BLaER1 treated with 17β-estradiol and CSF1 and Interleukin-3, amounts not matched to agents 10 nM and 100 nM (cell line): ENCODE measurements around the gene FRMPD2.
A peak's percentile ranks its signal among the peaks of the same experiment; 100 is the strongest.

Source experiments
- H3K27ac ChIP-seq, 11 experiments: shearing (Covaris generic); formaldehyde crosslinking; 2 replicates each; pipeline ENCODE4 v1.8.1; 2022
- H3K27me3 ChIP-seq, 11 experiments: shearing (Covaris generic); formaldehyde crosslinking; 2 replicates each; pipeline ENCODE4 v1.8.1; 2022
- H3K36me3 ChIP-seq, 11 experiments: shearing (Covaris generic); formaldehyde crosslinking; 2 replicates each; pipeline ENCODE4 v1.8.1; 2022
- H3K4me1 ChIP-seq, 10 experiments: shearing (Covaris generic); formaldehyde crosslinking; 2 replicates each; pipeline ENCODE4 v1.8.1; 2022
- H3K4me2 ChIP-seq, 11 experiments: shearing (Covaris generic); formaldehyde crosslinking; 2 replicates each; pipeline ENCODE4 v1.8.1; 2022
- H3K4me3 ChIP-seq, 10 experiments: shearing (Covaris generic); formaldehyde crosslinking; 2 replicates each; pipeline ENCODE4 v1.8.1; 2022
- H3K9ac ChIP-seq, 11 experiments: shearing (Covaris generic); formaldehyde crosslinking; 2 replicates each; pipeline ENCODE4 v1.8.1; 2022
- H3K9me3 ChIP-seq, 11 experiments: shearing (Covaris generic); formaldehyde crosslinking; replicated peaks in 1 of 11; 2 replicates each; pipeline ENCODE4 v1.8.1; 2022
- H4K20me1 ChIP-seq, 11 experiments: shearing (Covaris generic); formaldehyde crosslinking; 2 replicates each; pipeline ENCODE4 v1.8.1; 2022
- Cebpa-rat ChIP-seq, 11 experiments: shearing (Covaris generic); IDR thresholded peaks; 2 replicates each; pipeline ENCODE4 v1.8.1; 2022

The FRMPD2 gene

GRCh38 chr10:48209241-48209640 lies 65.3 kb downstream of the FRMPD2 start:
- H3K9ac ChIP-seq = no peak overlapping the region
- no peaks in the 10 kb centered on the region for H3K4me1 ChIP-seq
- H3K27me3 ChIP-seq = no peaks in the 10 kb centered on the region
- no peaks in the 10 kb centered on the region for H3K36me3 ChIP-seq
- no peaks in the 10 kb centered on the region for H4K20me1 ChIP-seq
- H3K4me2 ChIP-seq = no peak overlapping the region
- H3K4me3 ChIP-seq = no peak overlapping the region
- TF ChIP-seq Cebpa-rat (IDR thresholded peaks at IDR 0.05) = no peak
- no peak overlapping the region for H3K27ac ChIP-seq
- no peaks in the 10 kb centered on the region for H3K9me3 ChIP-seq

GRCh38 chr10:48207853-48208252 lies 66.6 kb downstream of the FRMPD2 start:
- Histone ChIP-seq H3K27me3 (no peaks in the 10 kb centered on the region), H3K9ac (no peak overlapping the region), H3K4me1 (no peaks in the 10 kb centered on the region), H3K9me3 (no peaks in the 10 kb centered on the region), H3K4me3 (no peak overlapping the region), H3K36me3 (no peaks in the 10 kb centered on the region), H3K4me2 (no peak overlapping the region), H4K20me1 (no peaks in the 10 kb centered on the region), H3K27ac (no peak overlapping the region)
- no peak for TF ChIP-seq Cebpa-rat (IDR thresholded peaks at IDR 0.05)

GRCh38 chr10:48206482-48207250 lies 67.8 kb downstream of the FRMPD2 start:
- Histone ChIP-seq H3K9me3 (no peaks in the 10 kb centered on the region), H3K9ac (no peak overlapping the region), H3K4me2 (no peak overlapping the region), H3K4me3 (no peak overlapping the region), H3K36me3 (no peaks in the 10 kb centered on the region), H3K4me1 (no peaks in the 10 kb centered on the region), H4K20me1 (no peaks in the 10 kb centered on the region), H3K27me3 (no peaks in the 10 kb centered on the region), H3K27ac (no peak overlapping the region)
- no peak for TF ChIP-seq Cebpa-rat (IDR thresholded peaks at IDR 0.05)

GRCh38 chr10:48205918-48206317 lies 68.6 kb downstream of the FRMPD2 start:
- Histone ChIP-seq H3K4me3 (no peak overlapping the region), H3K36me3 (no peaks in the 10 kb centered on the region), H3K27me3 (no peaks in the 10 kb centered on the region), H3K9me3 (no peaks in the 10 kb centered on the region), H3K4me1 (no peaks in the 10 kb centered on the region), H4K20me1 (no peaks in the 10 kb centered on the region), H3K4me2 (no peak overlapping the region), H3K27ac (no peak overlapping the region), H3K9ac (no peak overlapping the region)
- TF ChIP-seq Cebpa-rat (IDR thresholded peaks at IDR 0.05) = no peak

- TF ChIP-seq Cebpa-rat (IDR thresholded peaks at IDR 0.05) = peak in 4 of 11 experiments; percentile 13 to 36 (median 29); a peak in 3 of 22 replicates
- Histone ChIP-seq H3K27ac (peak overlapping the region in 4 of 11 experiments; percentile 21 to 49 (median 33); a peak in 6 of 22 replicates), H3K4me2 (peak overlapping the region in 6 of 11 experiments; percentile 12 to 52 (median 22); a peak in 7 of 22 replicates), H3K27me3 (no peaks in the 10 kb centered on the region), H3K4me3 (peak overlapping the region in 2 of 10 experiments; percentile 2 to 13; a peak in 2 of 20 replicates), H4K20me1 (no peaks in the 10 kb centered on the region), H3K9me3 (peaks cover 3 to 20% (median 12%) of the 10 kb centered on the region in 11 experiments; a peak in 15 of 22 replicates), H3K9ac (no peak overlapping the region), H3K36me3 (no peaks in the 10 kb centered on the region), H3K4me1 (peaks cover 0 to 7% (median 3%) of the 10 kb centered on the region in 10 experiments; a peak in 5 of 20 replicates)
Observed at GRCh38 chr10:48199580-48200377, 74.7 kb downstream of the FRMPD2 start.

- no peak overlapping the region for H3K9ac ChIP-seq
- H3K27me3 ChIP-seq = no peaks in the 10 kb centered on the region
- TF ChIP-seq Cebpa-rat (IDR thresholded peaks at IDR 0.05) = no peak
- H3K36me3 ChIP-seq = no peaks in the 10 kb centered on the region
- no peaks in the 10 kb centered on the region for H4K20me1 ChIP-seq
- peaks cover 3 to 20% (median 12%) of the 10 kb centered on the region in 11 experiments; a peak in 15 of 22 replicates for H3K9me3 ChIP-seq
- no peak overlapping the region for H3K4me2 ChIP-seq
- no peak overlapping the region for H3K4me3 ChIP-seq
- H3K27ac ChIP-seq = no peak overlapping the region
- H3K4me1 ChIP-seq = peaks cover 0 to 7% (median 3%) of the 10 kb centered on the region in 10 experiments; a peak in 5 of 20 replicates
Observed at GRCh38 chr10:48197236-48197899, 77.1 kb downstream of the FRMPD2 start.

GRCh38 chr10:48195803-48196202 lies 78.7 kb downstream of the FRMPD2 start:
- no peaks in the 10 kb centered on the region for H3K36me3 ChIP-seq
- H3K27me3 ChIP-seq = no peaks in the 10 kb centered on the region
- no peak overlapping the region for H3K9ac ChIP-seq
- no peak overlapping the region for H3K4me3 ChIP-seq
- peaks cover 0 to 7% (median 3%) of the 10 kb centered on the region in 10 experiments; a peak in 5 of 20 replicates for H3K4me1 ChIP-seq
- H3K4me2 ChIP-seq = no peak overlapping the region
- H3K9me3 ChIP-seq = peaks cover 3 to 20% (median 12%) of the 10 kb centered on the region in 11 experiments; a peak in 15 of 22 replicates
- no peak for TF ChIP-seq Cebpa-rat (IDR thresholded peaks at IDR 0.05)
- no peaks in the 10 kb centered on the region for H4K20me1 ChIP-seq
- no peak overlapping the region for H3K27ac ChIP-seq

- peaks cover 3 to 12% (median 8%) of the 10 kb centered on the region in 11 experiments; a peak in 13 of 22 replicates for H3K9me3 ChIP-seq
- H3K4me1 ChIP-seq = peaks cover 0 to 6% (median 3%) of the 10 kb centered on the region in 10 experiments; a peak in 5 of 20 replicates
- no peak for TF ChIP-seq Cebpa-rat (IDR thresholded peaks at IDR 0.05)
- no peak overlapping the region for H3K4me2 ChIP-seq
- no peak overlapping the region for H3K9ac ChIP-seq
- H3K27ac ChIP-seq = no peak overlapping the region
- no peaks in the 10 kb centered on the region for H3K27me3 ChIP-seq
- no peak overlapping the region for H3K4me3 ChIP-seq
- no peaks in the 10 kb centered on the region for H4K20me1 ChIP-seq
- no peaks in the 10 kb centered on the region for H3K36me3 ChIP-seq
Observed at GRCh38 chr10:48194830-48195229, 79.7 kb downstream of the FRMPD2 start.

- Histone ChIP-seq H3K27ac (no peak overlapping the region), H3K4me1 (no peaks in the 10 kb centered on the region), H3K4me2 (no peak overlapping the region), H3K27me3 (no peaks in the 10 kb centered on the region), H4K20me1 (no peaks in the 10 kb centered on the region), H3K4me3 (no peak overlapping the region), H3K9ac (no peak overlapping the region), H3K9me3 (no peaks in the 10 kb centered on the region), H3K36me3 (no peaks in the 10 kb centered on the region)
- TF ChIP-seq Cebpa-rat (IDR thresholded peaks at IDR 0.05) = no peak
Observed at GRCh38 chr10:48193556-48193955, 80.9 kb downstream of the FRMPD2 start.
